Mammary epithelial cell (primary cell): Measurements from ENCODE around the gene DENND1A.

Source experiments
- EZH2 ChIP-seq: IDR thresholded peaks from 2 replicates; pipeline ENCODE4 v1.6.1; 2012; ENCODE audit warnings: low read length, inconsistent platforms, borderline replicate concordance
- TF ChIP-seq, protein P1 (sequence below), 2 donors: IDR thresholded peaks in 1 of 2; conservative IDR thresholded peaks in 1 of 2; 2 replicates each; pipeline ENCODE4 v1.5.1; 2011 to 2012; ENCODE audit warnings: inconsistent platforms in 2 of 2, low read length in 2 of 2, mild to moderate bottlenecking in 2 of 2, control low read depth in 1 of 2, low read depth in 1 of 2; ENCODE audit not compliant: insufficient read depth in 1 of 2; ENCODE audit errors: extremely low read depth in 1 of 2

DNA sequence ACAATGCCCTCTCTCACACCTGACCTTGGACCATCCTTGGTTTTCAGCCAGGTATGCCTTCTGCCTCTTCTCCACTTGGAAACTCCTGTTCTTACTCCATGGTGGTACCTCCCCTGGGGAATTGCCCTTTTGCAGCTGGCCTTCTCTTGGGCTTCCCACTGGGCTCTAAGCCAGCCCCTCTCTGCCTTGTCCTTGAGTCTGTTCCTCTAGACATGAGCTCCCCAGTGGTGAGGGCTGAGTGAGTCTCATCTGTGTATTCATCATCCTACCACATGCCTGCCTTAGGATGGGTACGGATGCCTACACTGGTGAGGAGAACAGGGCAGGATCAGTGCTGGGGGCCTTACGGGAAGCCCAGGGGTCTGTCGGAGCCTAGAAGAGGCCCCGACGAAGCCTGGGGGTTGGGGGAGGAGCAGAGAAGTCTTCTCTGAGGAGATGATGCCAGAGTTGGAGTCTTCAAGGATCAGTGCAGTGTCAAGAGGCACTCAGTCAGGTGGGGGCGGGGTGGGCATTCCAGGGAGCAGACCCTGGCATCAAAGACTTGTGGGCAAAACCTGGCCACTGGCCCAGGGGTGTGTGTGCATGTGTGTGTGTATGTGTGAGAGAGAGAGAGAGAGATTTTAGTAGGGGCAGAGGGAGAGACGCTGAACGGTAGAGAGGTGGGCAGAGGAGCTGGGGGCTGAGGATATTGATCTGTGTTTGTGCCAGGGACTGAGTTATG, 579.2 kb downstream of the DENND1A start:
- TF ChIP-seq, protein P1, sequence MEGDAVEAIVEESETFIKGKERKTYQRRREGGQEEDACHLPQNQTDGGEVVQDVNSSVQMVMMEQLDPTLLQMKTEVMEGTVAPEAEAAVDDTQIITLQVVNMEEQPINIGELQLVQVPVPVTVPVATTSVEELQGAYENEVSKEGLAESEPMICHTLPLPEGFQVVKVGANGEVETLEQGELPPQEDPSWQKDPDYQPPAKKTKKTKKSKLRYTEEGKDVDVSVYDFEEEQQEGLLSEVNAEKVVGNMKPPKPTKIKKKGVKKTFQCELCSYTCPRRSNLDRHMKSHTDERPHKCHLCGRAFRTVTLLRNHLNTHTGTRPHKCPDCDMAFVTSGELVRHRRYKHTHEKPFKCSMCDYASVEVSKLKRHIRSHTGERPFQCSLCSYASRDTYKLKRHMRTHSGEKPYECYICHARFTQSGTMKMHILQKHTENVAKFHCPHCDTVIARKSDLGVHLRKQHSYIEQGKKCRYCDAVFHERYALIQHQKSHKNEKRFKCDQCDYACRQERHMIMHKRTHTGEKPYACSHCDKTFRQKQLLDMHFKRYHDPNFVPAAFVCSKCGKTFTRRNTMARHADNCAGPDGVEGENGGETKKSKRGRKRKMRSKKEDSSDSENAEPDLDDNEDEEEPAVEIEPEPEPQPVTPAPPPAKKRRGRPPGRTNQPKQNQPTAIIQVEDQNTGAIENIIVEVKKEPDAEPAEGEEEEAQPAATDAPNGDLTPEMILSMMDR (conservative IDR thresholded peaks at IDR 0.05 in 1 of 2, IDR thresholded peaks at IDR 0.05 in 1 of 2; ENCODE audit: extremely low read depth in 1 of 2, insufficient read depth in 1 of 2, low read depth in 1 of 2, low read length in 2 of 2), result no peak
- no peak for TF ChIP-seq EZH2
